ENCODE measurements around the gene KANSL1L.

DNA sequence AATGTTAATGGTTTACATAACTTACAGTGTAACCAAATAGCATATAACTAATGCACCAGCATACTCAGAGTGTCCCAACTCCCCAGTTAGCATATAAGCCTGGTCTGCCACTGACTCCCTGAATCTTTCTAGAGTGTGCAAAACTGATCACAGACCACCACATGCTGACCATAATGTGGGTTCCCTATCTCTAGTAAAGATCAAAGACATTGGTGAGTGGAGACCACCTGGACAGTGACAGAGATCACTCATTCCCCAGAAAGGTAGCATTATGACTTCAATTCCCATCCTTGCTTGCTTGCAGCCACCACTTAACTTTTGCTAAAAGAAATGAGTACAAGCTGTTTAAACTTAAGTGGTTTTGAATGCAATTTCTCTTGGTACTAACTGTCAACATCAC lies 39.0 kb downstream of the KANSL1L start:
- TF ChIP-seq FOSL2 (IDR thresholded peaks at IDR 0.05; ENCODE audit: borderline replicate concordance, low read depth) (no peak), EP300 (IDR thresholded peaks at IDR 0.05; ENCODE audit: borderline replicate concordance in 1 of 2, low read depth in 1 of 2, low read length in 1 of 2) (no peak), TCF12 (IDR thresholded peaks at IDR 0.05) (no peak), GABPA (IDR thresholded peaks at IDR 0.05; ENCODE audit: low read depth) (no peak)
- TF ChIP-seq, protein P1, sequence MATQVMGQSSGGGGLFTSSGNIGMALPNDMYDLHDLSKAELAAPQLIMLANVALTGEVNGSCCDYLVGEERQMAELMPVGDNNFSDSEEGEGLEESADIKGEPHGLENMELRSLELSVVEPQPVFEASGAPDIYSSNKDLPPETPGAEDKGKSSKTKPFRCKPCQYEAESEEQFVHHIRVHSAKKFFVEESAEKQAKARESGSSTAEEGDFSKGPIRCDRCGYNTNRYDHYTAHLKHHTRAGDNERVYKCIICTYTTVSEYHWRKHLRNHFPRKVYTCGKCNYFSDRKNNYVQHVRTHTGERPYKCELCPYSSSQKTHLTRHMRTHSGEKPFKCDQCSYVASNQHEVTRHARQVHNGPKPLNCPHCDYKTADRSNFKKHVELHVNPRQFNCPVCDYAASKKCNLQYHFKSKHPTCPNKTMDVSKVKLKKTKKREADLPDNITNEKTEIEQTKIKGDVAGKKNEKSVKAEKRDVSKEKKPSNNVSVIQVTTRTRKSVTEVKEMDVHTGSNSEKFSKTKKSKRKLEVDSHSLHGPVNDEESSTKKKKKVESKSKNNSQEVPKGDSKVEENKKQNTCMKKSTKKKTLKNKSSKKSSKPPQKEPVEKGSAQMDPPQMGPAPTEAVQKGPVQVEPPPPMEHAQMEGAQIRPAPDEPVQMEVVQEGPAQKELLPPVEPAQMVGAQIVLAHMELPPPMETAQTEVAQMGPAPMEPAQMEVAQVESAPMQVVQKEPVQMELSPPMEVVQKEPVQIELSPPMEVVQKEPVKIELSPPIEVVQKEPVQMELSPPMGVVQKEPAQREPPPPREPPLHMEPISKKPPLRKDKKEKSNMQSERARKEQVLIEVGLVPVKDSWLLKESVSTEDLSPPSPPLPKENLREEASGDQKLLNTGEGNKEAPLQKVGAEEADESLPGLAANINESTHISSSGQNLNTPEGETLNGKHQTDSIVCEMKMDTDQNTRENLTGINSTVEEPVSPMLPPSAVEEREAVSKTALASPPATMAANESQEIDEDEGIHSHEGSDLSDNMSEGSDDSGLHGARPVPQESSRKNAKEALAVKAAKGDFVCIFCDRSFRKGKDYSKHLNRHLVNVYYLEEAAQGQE (IDR thresholded peaks at IDR 0.05; ENCODE audit: low read depth, low read length) = no peak
- TF ChIP-seq, protein P2, sequence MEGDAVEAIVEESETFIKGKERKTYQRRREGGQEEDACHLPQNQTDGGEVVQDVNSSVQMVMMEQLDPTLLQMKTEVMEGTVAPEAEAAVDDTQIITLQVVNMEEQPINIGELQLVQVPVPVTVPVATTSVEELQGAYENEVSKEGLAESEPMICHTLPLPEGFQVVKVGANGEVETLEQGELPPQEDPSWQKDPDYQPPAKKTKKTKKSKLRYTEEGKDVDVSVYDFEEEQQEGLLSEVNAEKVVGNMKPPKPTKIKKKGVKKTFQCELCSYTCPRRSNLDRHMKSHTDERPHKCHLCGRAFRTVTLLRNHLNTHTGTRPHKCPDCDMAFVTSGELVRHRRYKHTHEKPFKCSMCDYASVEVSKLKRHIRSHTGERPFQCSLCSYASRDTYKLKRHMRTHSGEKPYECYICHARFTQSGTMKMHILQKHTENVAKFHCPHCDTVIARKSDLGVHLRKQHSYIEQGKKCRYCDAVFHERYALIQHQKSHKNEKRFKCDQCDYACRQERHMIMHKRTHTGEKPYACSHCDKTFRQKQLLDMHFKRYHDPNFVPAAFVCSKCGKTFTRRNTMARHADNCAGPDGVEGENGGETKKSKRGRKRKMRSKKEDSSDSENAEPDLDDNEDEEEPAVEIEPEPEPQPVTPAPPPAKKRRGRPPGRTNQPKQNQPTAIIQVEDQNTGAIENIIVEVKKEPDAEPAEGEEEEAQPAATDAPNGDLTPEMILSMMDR (IDR thresholded peaks at IDR 0.05) = no peak
- TF ChIP-seq, protein P3, sequence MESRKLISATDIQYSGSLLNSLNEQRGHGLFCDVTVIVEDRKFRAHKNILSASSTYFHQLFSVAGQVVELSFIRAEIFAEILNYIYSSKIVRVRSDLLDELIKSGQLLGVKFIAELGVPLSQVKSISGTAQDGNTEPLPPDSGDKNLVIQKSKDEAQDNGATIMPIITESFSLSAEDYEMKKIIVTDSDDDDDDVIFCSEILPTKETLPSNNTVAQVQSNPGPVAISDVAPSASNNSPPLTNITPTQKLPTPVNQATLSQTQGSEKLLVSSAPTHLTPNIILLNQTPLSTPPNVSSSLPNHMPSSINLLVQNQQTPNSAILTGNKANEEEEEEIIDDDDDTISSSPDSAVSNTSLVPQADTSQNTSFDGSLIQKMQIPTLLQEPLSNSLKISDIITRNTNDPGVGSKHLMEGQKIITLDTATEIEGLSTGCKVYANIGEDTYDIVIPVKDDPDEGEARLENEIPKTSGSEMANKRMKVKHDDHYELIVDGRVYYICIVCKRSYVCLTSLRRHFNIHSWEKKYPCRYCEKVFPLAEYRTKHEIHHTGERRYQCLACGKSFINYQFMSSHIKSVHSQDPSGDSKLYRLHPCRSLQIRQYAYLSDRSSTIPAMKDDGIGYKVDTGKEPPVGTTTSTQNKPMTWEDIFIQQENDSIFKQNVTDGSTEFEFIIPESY (IDR thresholded peaks at IDR 0.05; ENCODE audit: borderline replicate concordance, low read depth) = no peak
- TF ChIP-seq, protein P4, sequence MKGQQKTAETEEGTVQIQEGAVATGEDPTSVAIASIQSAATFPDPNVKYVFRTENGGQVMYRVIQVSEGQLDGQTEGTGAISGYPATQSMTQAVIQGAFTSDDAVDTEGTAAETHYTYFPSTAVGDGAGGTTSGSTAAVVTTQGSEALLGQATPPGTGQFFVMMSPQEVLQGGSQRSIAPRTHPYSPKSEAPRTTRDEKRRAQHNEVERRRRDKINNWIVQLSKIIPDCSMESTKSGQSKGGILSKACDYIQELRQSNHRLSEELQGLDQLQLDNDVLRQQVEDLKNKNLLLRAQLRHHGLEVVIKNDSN (IDR thresholded peaks at IDR 0.05; ENCODE audit: borderline replicate concordance, low read depth) = no peak
